PFSK-1 (cell line): ENCODE results near the gene RTP3.

ENCODE experiments used
- POLR2AphosphoS5 ChIP-seq: IDR thresholded peaks from 2 replicates; pipeline ENCODE4 v1.6.1; 2012; ENCODE audit warnings: low read depth, mild to moderate bottlenecking, control low read depth, low read length, moderate library complexity
- TAF1 ChIP-seq: IDR thresholded peaks from 2 replicates; pipeline ENCODE4 v1.6.1; 2012; ENCODE audit warnings: low read length, control low read depth, borderline replicate concordance; ENCODE audit not compliant: insufficient read depth
- TF ChIP-seq, protein P1 (sequence below), 2 experiments: IDR thresholded peaks; 2 replicates each; pipeline versions ENCODE4 v1.6.1 to v1.8.0; 2011 to 2012; ENCODE audit warnings: low read depth in 2 of 2, low read length in 2 of 2, control low read depth in 1 of 2, inconsistent platforms in 1 of 2, mild to moderate bottlenecking in 1 of 2, moderate library complexity in 1 of 2; ENCODE audit not compliant: insufficient read depth in 1 of 2

DNA sequence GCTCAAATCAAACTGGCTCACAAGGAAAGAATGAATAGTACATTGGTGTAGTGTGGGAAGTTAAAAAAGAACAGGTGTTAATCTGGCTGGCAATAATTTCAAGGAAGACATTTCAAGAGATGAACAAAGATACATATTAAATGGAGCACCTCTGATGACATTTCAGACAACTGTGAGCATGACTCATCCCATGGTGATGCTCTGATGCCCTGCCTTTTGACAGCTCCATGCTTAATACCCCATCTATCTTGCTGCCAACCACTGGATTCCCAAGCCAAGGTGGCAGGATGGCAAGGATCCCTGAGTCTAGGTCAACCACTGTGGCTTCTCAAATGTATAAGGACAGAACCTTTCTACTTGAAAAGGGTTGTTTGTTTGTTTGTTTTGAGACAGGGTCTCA is 39.0 kb downstream of the RTP3 start:
- TF ChIP-seq TAF1 (no peak), POLR2AphosphoS5 (no peak)
- TF ChIP-seq, protein P1, sequence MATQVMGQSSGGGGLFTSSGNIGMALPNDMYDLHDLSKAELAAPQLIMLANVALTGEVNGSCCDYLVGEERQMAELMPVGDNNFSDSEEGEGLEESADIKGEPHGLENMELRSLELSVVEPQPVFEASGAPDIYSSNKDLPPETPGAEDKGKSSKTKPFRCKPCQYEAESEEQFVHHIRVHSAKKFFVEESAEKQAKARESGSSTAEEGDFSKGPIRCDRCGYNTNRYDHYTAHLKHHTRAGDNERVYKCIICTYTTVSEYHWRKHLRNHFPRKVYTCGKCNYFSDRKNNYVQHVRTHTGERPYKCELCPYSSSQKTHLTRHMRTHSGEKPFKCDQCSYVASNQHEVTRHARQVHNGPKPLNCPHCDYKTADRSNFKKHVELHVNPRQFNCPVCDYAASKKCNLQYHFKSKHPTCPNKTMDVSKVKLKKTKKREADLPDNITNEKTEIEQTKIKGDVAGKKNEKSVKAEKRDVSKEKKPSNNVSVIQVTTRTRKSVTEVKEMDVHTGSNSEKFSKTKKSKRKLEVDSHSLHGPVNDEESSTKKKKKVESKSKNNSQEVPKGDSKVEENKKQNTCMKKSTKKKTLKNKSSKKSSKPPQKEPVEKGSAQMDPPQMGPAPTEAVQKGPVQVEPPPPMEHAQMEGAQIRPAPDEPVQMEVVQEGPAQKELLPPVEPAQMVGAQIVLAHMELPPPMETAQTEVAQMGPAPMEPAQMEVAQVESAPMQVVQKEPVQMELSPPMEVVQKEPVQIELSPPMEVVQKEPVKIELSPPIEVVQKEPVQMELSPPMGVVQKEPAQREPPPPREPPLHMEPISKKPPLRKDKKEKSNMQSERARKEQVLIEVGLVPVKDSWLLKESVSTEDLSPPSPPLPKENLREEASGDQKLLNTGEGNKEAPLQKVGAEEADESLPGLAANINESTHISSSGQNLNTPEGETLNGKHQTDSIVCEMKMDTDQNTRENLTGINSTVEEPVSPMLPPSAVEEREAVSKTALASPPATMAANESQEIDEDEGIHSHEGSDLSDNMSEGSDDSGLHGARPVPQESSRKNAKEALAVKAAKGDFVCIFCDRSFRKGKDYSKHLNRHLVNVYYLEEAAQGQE (IDR thresholded peaks at IDR 0.05; ENCODE audit: insufficient read depth in 1 of 2, low read depth in 2 of 2, low read length in 2 of 2): no peak
